ENCODE data around the gene VKORC1.
"Not testable (repeated sequence)": the region's sequence is repeated elsewhere in the genome, so short reads cannot be mapped to it uniquely, and the experiment has no call there.

Gene VKORC1

GRCh38 chr16:31106509-31107464, 12.2 kb upstream of the VKORC1 start:
- no peak for FAIRE-seq

GRCh38 chr16:31105677-31106213, 11.1 kb upstream of the VKORC1 start:
- no peak for FAIRE-seq

- FAIRE-seq, result not testable (repeated sequence)
Observed at GRCh38 chr16:31100876-31101641, 6.5 kb upstream of the VKORC1 start.

- no peak for FAIRE-seq
Observed at GRCh38 chr16:31099860-31100638, 5.5 kb upstream of the VKORC1 start.

- FAIRE-seq, result no peak
Observed at GRCh38 chr16:31094088-31094423, 541 bp downstream of the VKORC1 start.

- no peak for FAIRE-seq
Observed at GRCh38 chr16:31093132-31093703, 1.4 kb downstream of the VKORC1 start.

- no peak for FAIRE-seq
Observed at GRCh38 chr16:31092330-31092729, 2.3 kb downstream of the VKORC1 start.

- no peak for FAIRE-seq
Observed at GRCh38 chr16:31090540-31090939, 4.1 kb downstream of the VKORC1 start.

GRCh38 chr16:31089199-31089598, 5.4 kb downstream of the VKORC1 start:
- FAIRE-seq, result no peak

GRCh38 chr16:31088459-31089183, 6.0 kb downstream of the VKORC1 start, which contains the start of gene PRSS53:
Gene PRSS53, minus strand, starts transcription at chr16:31088943. Its CDS starts 134 bp downstream, at chr16:31088809.
- no peak for FAIRE-seq

- FAIRE-seq, result no peak
Observed at GRCh38 chr16:31087971-31088370, 6.6 kb downstream of the VKORC1 start.

- no peak for FAIRE-seq
Observed at GRCh38 chr16:31087481-31087880, 7.1 kb downstream of the VKORC1 start.

GRCh38 chr16:31086629-31086906, 8.0 kb downstream of the VKORC1 start:
- no peak for FAIRE-seq

GRCh38 chr16:31085873-31086628, 8.5 kb downstream of the VKORC1 start:
- FAIRE-seq, result no peak

- no peak for FAIRE-seq
Observed at GRCh38 chr16:31085411-31085810, 9.2 kb downstream of the VKORC1 start.

- FAIRE-seq, result no peak
Observed at GRCh38 chr16:31084584-31085302, 9.9 kb downstream of the VKORC1 start.

- FAIRE-seq, result no peak
Observed at GRCh38 chr16:31083981-31084380, 10.6 kb downstream of the VKORC1 start.

GRCh38 chr16:31083556-31083955, 11.0 kb downstream of the VKORC1 start:
- FAIRE-seq, result no peak

GRCh38 chr16:31083081-31083480, 11.5 kb downstream of the VKORC1 start:
- FAIRE-seq, result no peak

- FAIRE-seq, result no peak
Observed at GRCh38 chr16:31082368-31083045, 12.1 kb downstream of the VKORC1 start.

All from A204.1 (cell line).